GM12875 (cell line): ENCODE data around the gene CIB1.
A peak's percentile ranks its signal among the peaks of the same experiment; 100 is the strongest.

Experiments
- H3K4me3 ChIP-seq: one replicate; pipeline ENCODE4 v1.5.1; 2011; ENCODE audit warnings: low read depth, low read length, control low read depth
- CTCF ChIP-seq: IDR thresholded peaks from 2 replicates; pipeline ENCODE4 v1.5.1; 2011; ENCODE audit warnings: low read depth, mild to moderate bottlenecking, control low read depth, inconsistent platforms, low read length, moderate library complexity, borderline replicate concordance; ENCODE audit not compliant: insufficient read depth

CIB1 gene

DNA sequence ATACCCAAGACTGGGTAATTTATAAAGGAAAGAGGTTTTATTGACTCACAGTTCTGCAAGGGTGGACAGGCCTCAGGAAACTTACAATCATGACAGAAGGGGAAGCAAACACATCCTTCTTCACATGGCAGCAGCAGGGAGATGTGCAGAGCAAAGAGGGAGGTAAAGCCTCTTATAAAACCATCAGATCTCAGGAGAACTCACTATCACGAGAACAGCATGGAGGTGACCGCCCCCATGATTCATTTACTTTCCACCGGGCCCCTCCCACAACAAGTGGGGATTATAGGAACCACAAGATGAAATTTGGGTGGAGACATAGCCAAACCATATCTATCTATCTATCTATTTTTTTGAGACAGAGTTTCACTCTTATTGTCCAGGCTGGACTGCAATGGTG lies 5.6 kb upstream of the CIB1 start:
- TF ChIP-seq CTCF = no peak
- no peak overlapping the region for H3K4me3 ChIP-seq

GRCh38 chr15:90234096-90234988 lies 601 bp upstream of the CIB1 start, which contains the start of gene GDPGP1:
TSS of gene GDPGP1 (plus strand) at chr15:90234209. CDS start at chr15:90240909, 6,700 bp downstream.
- peak within 1 kb of the TSS; percentile 83 for H3K4me3 ChIP-seq
- no peak for TF ChIP-seq CTCF

GRCh38 chr15:90232941-90233386 lies 777 bp downstream of the CIB1 start:
- TF ChIP-seq CTCF = no peak
- H3K4me3 ChIP-seq = peak overlapping the region; percentile 83

DNA sequence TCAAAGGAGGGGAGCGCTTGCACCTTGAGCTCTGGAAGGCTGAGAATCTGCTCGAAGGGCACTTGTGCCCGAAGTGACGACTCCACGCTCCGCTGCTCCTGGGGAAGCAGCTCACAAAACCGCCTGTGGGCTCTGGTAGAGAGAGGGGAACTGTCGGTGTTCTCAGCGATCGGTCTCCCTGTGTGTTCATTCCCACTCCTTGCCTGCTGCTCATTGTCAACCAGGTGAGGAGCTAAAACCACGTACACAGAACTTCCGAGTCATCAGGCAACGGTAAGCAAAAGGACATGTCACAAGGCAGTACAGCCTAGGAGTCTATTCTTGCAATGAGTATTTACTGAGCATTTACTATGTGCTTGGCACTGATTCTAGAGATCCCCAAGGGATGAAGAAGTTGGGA lies 1.5 kb downstream of the CIB1 start:
- H3K4me3 ChIP-seq = no peak overlapping the region
- TF ChIP-seq CTCF = no peak

DNA sequence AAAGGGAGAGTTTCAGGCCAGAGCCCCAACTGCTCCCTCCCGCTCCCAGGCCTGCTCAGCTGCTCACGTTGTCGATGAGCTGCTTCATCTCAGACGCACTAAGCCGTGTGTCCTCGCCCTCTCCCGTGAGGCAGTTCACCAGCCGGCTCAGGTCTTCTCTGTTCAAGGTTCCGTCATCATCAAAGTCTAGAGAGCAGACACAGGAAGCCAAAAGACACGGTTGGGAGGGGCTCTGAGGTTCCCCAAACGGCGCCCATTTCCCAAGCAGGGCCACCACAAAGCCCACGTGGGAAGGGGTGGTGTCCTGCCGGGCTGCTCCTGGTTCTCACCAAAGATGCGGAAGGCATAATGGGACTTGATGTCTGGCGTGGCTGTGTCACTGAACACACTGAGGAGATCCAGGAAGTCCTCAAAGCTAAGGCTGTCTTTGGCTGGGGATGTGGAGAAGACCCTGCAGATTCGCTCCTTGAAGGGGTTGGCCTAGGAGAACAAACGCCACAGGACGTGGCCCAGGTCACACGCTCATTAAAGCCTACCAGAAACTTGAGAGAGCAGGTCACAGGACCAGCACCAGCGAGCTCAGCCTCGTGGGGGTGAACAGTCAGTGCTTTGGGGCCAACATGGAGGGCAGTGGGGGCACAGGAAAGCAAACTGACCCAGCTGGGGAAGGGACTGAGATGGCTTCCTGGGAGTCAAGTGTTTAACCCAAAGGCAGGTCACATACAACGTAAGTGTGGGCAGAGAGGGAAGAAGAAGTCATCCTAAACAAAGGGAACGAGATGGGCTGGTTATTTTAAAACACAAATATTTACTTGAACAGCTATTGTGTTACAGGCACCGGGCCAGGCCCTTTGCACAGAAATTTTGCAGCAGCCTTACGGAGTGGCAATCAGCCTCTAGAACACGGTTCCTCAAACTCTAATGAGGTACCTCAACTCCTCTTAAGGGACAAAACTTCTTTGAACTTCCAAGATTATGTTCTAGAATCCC lies 2.4 kb downstream of the CIB1 start:
- TF ChIP-seq CTCF = no peak
- no peak overlapping the region for H3K4me3 ChIP-seq

- H3K4me3 ChIP-seq = no peak overlapping the region
- TF ChIP-seq CTCF = no peak
These were observed 3.1 kb downstream of the CIB1 start for GRCh38 chr15:90230610-90231009.
